ENCODE results near the gene LAPTM5.

Gene LAPTM5

GRCh38 chr1:30728340-30728739, 29.2 kb downstream of the LAPTM5 start:
- TF ChIP-seq SIN3A (IDR thresholded peaks at IDR 0.05; ENCODE audit: borderline replicate concordance, insufficient read depth, low read length) (no peak), FOXP2 (optimal IDR thresholded peaks at IDR 0.05; ENCODE audit: borderline replicate concordance, extremely low read depth, extremely low read length, insufficient read depth) (no peak), POLR2AphosphoS5 (IDR thresholded peaks at IDR 0.05; ENCODE audit: low read depth, low read length) (no peak), REST (IDR thresholded peaks at IDR 0.05; ENCODE audit: insufficient read depth in 1 of 2, low read depth in 2 of 2, low read length in 2 of 2) (no peak), TAF1 (IDR thresholded peaks at IDR 0.05; ENCODE audit: borderline replicate concordance, insufficient read depth, low read length) (no peak)

- TF ChIP-seq REST (IDR thresholded peaks at IDR 0.05; ENCODE audit: insufficient read depth in 1 of 2, low read depth in 2 of 2, low read length in 2 of 2) (no peak), TAF1 (IDR thresholded peaks at IDR 0.05; ENCODE audit: borderline replicate concordance, insufficient read depth, low read length) (no peak), FOXP2 (optimal IDR thresholded peaks at IDR 0.05; ENCODE audit: borderline replicate concordance, extremely low read depth, extremely low read length, insufficient read depth) (no peak), POLR2AphosphoS5 (IDR thresholded peaks at IDR 0.05; ENCODE audit: low read depth, low read length) (no peak)
Observed at GRCh38 chr1:30727824-30728223, 29.8 kb downstream of the LAPTM5 start.

GRCh38 chr1:30726773-30727684, 30.5 kb downstream of the LAPTM5 start:
- TF ChIP-seq TAF1 (IDR thresholded peaks at IDR 0.05; ENCODE audit: borderline replicate concordance, insufficient read depth, low read length) (no peak), REST (IDR thresholded peaks at IDR 0.05; ENCODE audit: insufficient read depth in 1 of 2, low read depth in 2 of 2, low read length in 2 of 2) (no peak)

- TF ChIP-seq POLR2AphosphoS5 (IDR thresholded peaks at IDR 0.05; ENCODE audit: low read depth, low read length) = no peak
- no peak for TF ChIP-seq REST (IDR thresholded peaks at IDR 0.05; ENCODE audit: insufficient read depth in 1 of 2, low read depth in 2 of 2, low read length in 2 of 2)
- no peak for TF ChIP-seq SIN3A (IDR thresholded peaks at IDR 0.05; ENCODE audit: borderline replicate concordance, insufficient read depth, low read length)
- no peak for TF ChIP-seq FOXP2 (optimal IDR thresholded peaks at IDR 0.05; ENCODE audit: borderline replicate concordance, extremely low read depth, extremely low read length, insufficient read depth)
- TF ChIP-seq TAF1 (IDR thresholded peaks at IDR 0.05; ENCODE audit: borderline replicate concordance, insufficient read depth, low read length) = no peak
Observed at GRCh38 chr1:30726236-30726635, 31.3 kb downstream of the LAPTM5 start.
